SK-N-SH (cell line): ENCODE data around the gene EDIL3. TPM values are rescaled to one million over a fixed set of nuclear protein-coding genes. Genes with fewer than 3 reads are reported as not detected.
"Not testable (repeated sequence)": the region's sequence is repeated elsewhere in the genome, so short reads cannot be mapped to it uniquely, and the experiment has no call there.

Source experiments
- CTCF ChIA-PET: fragments of 300-600, 350-600 bp; formaldehyde crosslinking; extraction: SDS; loops from one replicate; lab custom pipeline; 2021; lab: Yijun Ruan, JAX
- POLR2A ChIA-PET: fragments of 350-600 bp; sonication (Branson Sonifier 250); formaldehyde crosslinking; extraction: SDS; loops from one replicate; lab custom pipeline; 2020; ENCODE audit warnings: antibody characterized with exemption, inconsistent platforms; lab: Yijun Ruan, JAX
- DNase-seq: peaks from one replicate; pipeline ENCODE4 v3.0.0; 2012
- H2AFZ ChIP-seq: fragments of 200-600 bp; sonication (generic); 2 replicates; pipeline ENCODE4 v1.8.1; 2016; ENCODE audit warnings: antibody characterized with exemption, mild to moderate bottlenecking, low read depth
- H3F3A ChIP-seq: fragments of 200-600 bp; sonication (generic); replicated peaks from 2 replicates; pipeline ENCODE3; 2016; ENCODE audit warnings: antibody characterized with exemption, mild to moderate bottlenecking; ENCODE audit not compliant: insufficient read depth
- H3K27ac ChIP-seq, 2 experiments: fragments of 200-500 bp in 1 of 2; fragments of 200-600 bp in 1 of 2; sonication (Bioruptor generic) in 1 of 2; sonication (generic), shearing (Covaris generic) in 1 of 2; 2 replicates each; pipeline versions ENCODE4 v1.5.1 to v1.6.1; 2014 to 2016; ENCODE audit warnings: low read depth in 2 of 2, inconsistent platforms in 1 of 2, low read length in 1 of 2, mild to moderate bottlenecking in 1 of 2, mixed read lengths in 1 of 2
- H3K27me3 ChIP-seq: fragments of 200-600 bp; sonication (generic), shearing (Covaris generic); 2 replicates; pipeline ENCODE4 v1.6.1; 2016; ENCODE audit warnings: mixed run types; ENCODE audit not compliant: insufficient read depth
- H3K36me3 ChIP-seq, 2 experiments: fragments of 200-500 bp in 1 of 2; fragments of 200-600 bp in 1 of 2; sonication (Bioruptor generic) in 1 of 2; sonication (generic) in 1 of 2; replicated peaks in 1 of 2; 2 replicates each; pipeline versions ENCODE3 to v1.5.1; 2014 to 2016; ENCODE audit warnings: low read length in 1 of 2, mild to moderate bottlenecking in 1 of 2; ENCODE audit not compliant: insufficient read depth in 2 of 2, control insufficient read depth in 1 of 2
- H3K4me1 ChIP-seq, 2 experiments: fragments of 200-500 bp in 1 of 2; fragments of 200-600 bp in 1 of 2; sonication (Bioruptor generic) in 1 of 2; sonication (generic), shearing (Covaris generic) in 1 of 2; 2 replicates each; pipeline versions ENCODE4 v1.5.1 to v1.6.1; 2014 to 2016; ENCODE audit warnings: low read depth in 1 of 2, low read length in 1 of 2, mixed run types in 1 of 2; ENCODE audit not compliant: insufficient read depth in 2 of 2, control insufficient read depth in 1 of 2
- H3K4me2 ChIP-seq: fragments of 200-600 bp; sonication (generic), shearing (Covaris generic); 2 replicates; pipeline ENCODE4 v1.6.1; 2017; ENCODE audit warnings: mixed run types
- H3K4me3 ChIP-seq, 2 experiments: fragments of 200-500 bp in 1 of 2; fragments of 200-600 bp in 1 of 2; sonication (Bioruptor generic) in 1 of 2; sonication (generic), shearing (Covaris generic) in 1 of 2; 2 replicates each; pipeline versions ENCODE4 v1.5.1 to v1.8.1; 2014 to 2016; ENCODE audit warnings: low read depth in 2 of 2, inconsistent platforms in 1 of 2, low read length in 1 of 2, mild to moderate bottlenecking in 1 of 2, mixed read lengths in 1 of 2, moderate library complexity in 1 of 2
- H3K79me2 ChIP-seq: fragments of 200-600 bp; sonication (generic); 2 replicates; pipeline ENCODE4 v1.8.1; 2017; ENCODE audit warnings: mild to moderate bottlenecking; ENCODE audit not compliant: insufficient read depth
- H3K9ac ChIP-seq: fragments of 200-600 bp; sonication (generic); 2 replicates; pipeline ENCODE4 v1.6.1; 2017; ENCODE audit warnings: mixed run types
- H3K9me2 ChIP-seq: fragments of 200-600 bp; sonication (generic); 2 replicates; pipeline ENCODE4 v1.6.1; 2017; ENCODE audit warnings: mixed run types
- H3K9me3 ChIP-seq: fragments of 200-600 bp; sonication (generic); 2 replicates; pipeline ENCODE4 v1.6.1; 2017; ENCODE audit warnings: mixed run types, mild to moderate bottlenecking, moderate library complexity
- H4K20me1 ChIP-seq: fragments of 200-600 bp; sonication (generic); 2 replicates; pipeline ENCODE4 v1.6.1; 2017; ENCODE audit warnings: mild to moderate bottlenecking, mixed run types; ENCODE audit not compliant: insufficient read depth
- ELF1 ChIP-seq: IDR thresholded peaks from 2 replicates; pipeline ENCODE4 v1.4.0; 2012
- EZH2phosphoT487 ChIP-seq: fragments of 200-600 bp; sonication (generic); IDR thresholded peaks from 2 replicates; pipeline ENCODE4 v1.6.1; 2017; ENCODE audit warnings: low read depth, mixed run types, mild to moderate bottlenecking, antibody characterized with exemption, moderate library complexity, borderline replicate concordance
- FOSL2 ChIP-seq: IDR thresholded peaks from 2 replicates; pipeline ENCODE4 v1.4.0; 2012; ENCODE audit warnings: low read depth, mild to moderate bottlenecking, moderate library complexity, borderline replicate concordance
- JUND ChIP-seq: IDR thresholded peaks from 2 replicates; pipeline ENCODE4 v1.4.0; 2012
- MAX ChIP-seq: IDR thresholded peaks from 2 replicates; pipeline ENCODE4 v1.4.0; 2012; ENCODE audit warnings: low read depth
- NFIC ChIP-seq: IDR thresholded peaks from 2 replicates; pipeline ENCODE4 v1.4.0; 2012; ENCODE audit warnings: borderline replicate concordance
- NRF1 ChIP-seq: IDR thresholded peaks from 2 replicates; pipeline ENCODE4 v1.6.1; 2012; ENCODE audit warnings: low read depth, mild to moderate bottlenecking, low read length
- POLR2AphosphoS5 ChIP-seq: IDR thresholded peaks from 2 replicates; pipeline ENCODE4 v1.6.1; 2012; ENCODE audit warnings: low read depth, low read length
- RCOR1 ChIP-seq: fragments of 150-350 bp; IDR thresholded peaks from 2 replicates; pipeline ENCODE4 v1.6.1; 2017; ENCODE audit warnings: antibody characterized with exemption, low read length
- REST ChIP-seq: IDR thresholded peaks from 2 replicates; pipeline ENCODE4 v1.6.1; 2012; ENCODE audit warnings: mild to moderate bottlenecking, low read depth, low read length, moderate library complexity
- RFX5 ChIP-seq: IDR thresholded peaks from 2 replicates; pipeline ENCODE4 v1.6.1; 2012; ENCODE audit warnings: mild to moderate bottlenecking, improper control_type of control experiment, low read length
- RXRA ChIP-seq: IDR thresholded peaks from 2 replicates; pipeline ENCODE4 v1.4.0; 2012; ENCODE audit warnings: low read depth, mild to moderate bottlenecking, borderline replicate concordance
- SIN3A ChIP-seq: IDR thresholded peaks from 2 replicates; pipeline ENCODE4 v1.6.1; 2012; ENCODE audit warnings: low read depth, mild to moderate bottlenecking, low read length, moderate library complexity, borderline replicate concordance
- TAF1 ChIP-seq: IDR thresholded peaks from 2 replicates; pipeline ENCODE4 v1.6.1; 2012; ENCODE audit warnings: low read depth, mild to moderate bottlenecking, low read length, moderate library complexity, borderline replicate concordance
- TCF12 ChIP-seq: IDR thresholded peaks from 2 replicates; pipeline ENCODE4 v1.4.0; 2012
- TEAD4 ChIP-seq: IDR thresholded peaks from 2 replicates; pipeline ENCODE4 v1.4.0; 2012; ENCODE audit warnings: mild to moderate bottlenecking, borderline replicate concordance; ENCODE audit not compliant: insufficient read depth
- USF1 ChIP-seq: IDR thresholded peaks from 2 replicates; pipeline ENCODE4 v1.4.0; 2012; ENCODE audit warnings: low read depth, borderline replicate concordance
- YY1 ChIP-seq: IDR thresholded peaks from 2 replicates; pipeline ENCODE4 v1.4.0; 2012; ENCODE audit warnings: low read depth, mild to moderate bottlenecking
- WGBS: methylation state at CpG from one replicate; pipeline ENCODE4 v1.1.6; 2017; ENCODE audit warnings: low lambda C conversion rate; 5-methylcytosine and 5-hydroxymethylcytosine counted together
- polyA plus RNA-seq, 3 experiments: library from polyadenylated mRNA; depleted of rRNA; stranded (reverse); fragments of >200 nt; gene quantifications; 2 replicates each; pipeline ENCODE4 v1.2.3, GENCODE V29; 2012

The EDIL3 gene
- polyA plus RNA-seq, 1 of the 3 experiments (the other 2 are of a cell fraction), result 51.5 TPM

- TF ChIP-seq REST (no peak), MAX (no peak), RFX5 (no peak), NRF1 (no peak), TEAD4 (no peak), SIN3A (no peak), USF1 (no peak), NFIC (no peak), JUND (no peak), RXRA (no peak), FOSL2 (no peak), ELF1 (no peak), YY1 (no peak), TAF1 (no peak), TCF12 (no peak), EZH2phosphoT487 (no peak), POLR2AphosphoS5 (no peak), RCOR1 (no peak)
- H3K27me3 ChIP-seq, result no peaks in the 10 kb centered on the region
- H3K4me3 ChIP-seq, result no peak overlapping the region
- no peaks in the 10 kb centered on the region for H4K20me1 ChIP-seq
- ChIA-PET POLR2A (no interaction called here), CTCF (no interaction called here)
- peaks cover 0 to 7% of the 10 kb centered on the region in 2 experiments; a peak in 1 of 4 replicates for H3K4me1 ChIP-seq
- H3K79me2 ChIP-seq, result peaks cover 71% of the 10 kb centered on the region
- DNase-seq, result no peak
- H3K9me3 ChIP-seq, result no peaks in the 10 kb centered on the region
- no peak overlapping the region for H3K9ac ChIP-seq
- no peak overlapping the region for H3K27ac ChIP-seq
- H3F3A ChIP-seq, result peaks cover 36% of the 10 kb centered on the region
- H2AFZ ChIP-seq, result no peak overlapping the region
- peaks cover 0 to 30% of the 10 kb centered on the region in 2 experiments for H3K36me3 ChIP-seq
- H3K9me2 ChIP-seq, result no peaks in the 10 kb centered on the region
- WGBS, result 89% methylated on average over 4 of the region's 4 CpGs
- H3K4me2 ChIP-seq, result no peak overlapping the region
Measured at GRCh38 chr5:84298628-84299027, 86.1 kb downstream of the EDIL3 start.

GRCh38 chr5:84297641-84298040, 87.0 kb downstream of the EDIL3 start:
- H4K20me1 ChIP-seq, POLR2A ChIA-PET, H3K9me2 ChIP-seq, H3K4me2 ChIP-seq, H3K9ac ChIP-seq, H2AFZ ChIP-seq, H3K4me3 ChIP-seq, H3K27me3 ChIP-seq, H3K9me3 ChIP-seq, H3K4me1 ChIP-seq, CTCF ChIA-PET, DNase-seq, H3K27ac ChIP-seq: not testable (repeated sequence)
- 36% methylated on average over 3 of the region's 4 CpGs for WGBS
- Histone ChIP-seq H3K36me3 (peaks cover 0 to 32% of the 10 kb centered on the region in 2 experiments), H3K79me2 (peaks cover 81% of the 10 kb centered on the region), H3F3A (peaks cover 30% of the 10 kb centered on the region)
